Thymus (tissue), 11 donors: ENCODE results near the gene CLNK. TPM values are rescaled to one million over a fixed set of nuclear protein-coding genes. Genes with fewer than 3 reads are reported as not detected.

Experiments used
- DNase-seq, 9 donors: peaks; one replicate each; pipeline ENCODE4 v3.0.0-alpha.2; 2013; ENCODE audit warnings: low spot score in 9 of 9, low read depth in 6 of 9, missing footprints in 1 of 9
- H3K27ac ChIP-seq, 2 donors: one replicate each; pipeline ENCODE4 v1.5.1; 2013; ENCODE audit warnings: control low read depth in 1 of 2, low read depth in 1 of 2, low read length in 1 of 2, mild to moderate bottlenecking in 1 of 2, moderate library complexity in 1 of 2
- H3K27me3 ChIP-seq, 2 donors: one replicate each; pipeline ENCODE4 v1.5.1; 2013; ENCODE audit warnings: low read length in 1 of 2; ENCODE audit not compliant: control insufficient read depth in 2 of 2, insufficient read depth in 1 of 2
- H3K36me3 ChIP-seq, 2 donors: one replicate each; pipeline ENCODE4 v1.5.1; 2013; ENCODE audit warnings: low read length in 1 of 2, mild to moderate bottlenecking in 1 of 2, moderate library complexity in 1 of 2; ENCODE audit not compliant: control insufficient read depth in 2 of 2, insufficient read depth in 2 of 2
- H3K4me1 ChIP-seq, 2 donors: one replicate each; pipeline ENCODE4 v1.5.1; 2013; ENCODE audit warnings: low read length in 2 of 2; ENCODE audit not compliant: control insufficient read depth in 2 of 2, insufficient read depth in 2 of 2
- H3K4me3 ChIP-seq, 2 donors: one replicate each; pipeline ENCODE4 v1.5.1; 2013; ENCODE audit warnings: low read length in 2 of 2, control low read depth in 1 of 2, mild to moderate bottlenecking in 1 of 2
- H3K9me3 ChIP-seq, 2 donors: one replicate each; pipeline ENCODE4 v1.5.1; 2013; ENCODE audit warnings: low read length in 1 of 2, mild to moderate bottlenecking in 1 of 2; ENCODE audit not compliant: control insufficient read depth in 2 of 2, insufficient read depth in 1 of 2
- WGBS: extraction: QIAGEN DNeasy Blood & Tissue Kit; methylation state at CpG from one replicate; pipeline ENCODE4 v1.1.7; 2013; 5-methylcytosine and 5-hydroxymethylcytosine counted together
- polyA plus RNA-seq: library from polyadenylated mRNA; stranded (reverse); fragments of 200-250 nt; gene quantifications from one replicate; pipeline ENCODE4 v1.2.3, GENCODE V29; 2013
- total RNA-seq: library from RNA; stranded (reverse); fragments of 120-200 nt; gene quantifications from one replicate; pipeline ENCODE4 v1.2.4, GENCODE V29; 2013
- donor health status: healthy.

The CLNK gene
- total and polyA plus RNA-seq, 2 donors, result 1.9 to 2.6 TPM

DNA sequence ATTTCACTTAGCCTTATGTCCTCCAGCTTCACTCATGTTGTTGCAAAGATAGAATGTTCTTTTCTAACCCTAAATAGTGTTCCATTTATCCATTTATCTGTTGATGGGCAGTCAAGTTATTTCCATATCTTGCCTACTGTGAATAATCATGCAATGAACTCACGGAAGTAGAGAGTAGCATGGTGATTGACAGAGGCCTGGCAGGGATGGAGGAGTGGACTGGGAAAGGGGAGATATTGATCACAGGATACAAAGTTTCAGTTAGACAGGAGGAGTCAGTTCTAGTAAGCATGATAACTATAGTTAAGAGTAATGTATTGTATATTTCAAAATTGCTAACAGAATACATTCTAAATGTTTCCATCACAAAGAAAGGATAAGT is 10.3 kb upstream of the CLNK start:
- Histone ChIP-seq H3K9me3 (peaks cover 0 to 4% of the 10 kb centered on the region in 2 donors), H3K4me1 (peaks cover 0 to 9% of the 10 kb centered on the region in 2 donors), H3K36me3 (peaks cover 0 to 3% of the 10 kb centered on the region in 2 donors), H3K27ac (no peak overlapping the region), H3K27me3 (no peaks in the 10 kb centered on the region), H3K4me3 (no peak overlapping the region)
- no peak for DNase-seq
- WGBS, result 95% methylated on average over 1 of the region's 1 CpG

GRCh38 chr4:10694151-10694827 is 9.7 kb upstream of the CLNK start:
- Histone ChIP-seq H3K9me3 (peaks cover 0 to 4% of the 10 kb centered on the region in 2 donors), H3K36me3 (peaks cover 0 to 3% of the 10 kb centered on the region in 2 donors), H3K4me3 (no peak overlapping the region), H3K27me3 (no peaks in the 10 kb centered on the region), H3K4me1 (peaks cover 2 to 12% of the 10 kb centered on the region in 2 donors), H3K27ac (no peak overlapping the region)
- 96% methylated on average over 6 of the region's 6 CpGs for WGBS
- no peak for DNase-seq

DNA sequence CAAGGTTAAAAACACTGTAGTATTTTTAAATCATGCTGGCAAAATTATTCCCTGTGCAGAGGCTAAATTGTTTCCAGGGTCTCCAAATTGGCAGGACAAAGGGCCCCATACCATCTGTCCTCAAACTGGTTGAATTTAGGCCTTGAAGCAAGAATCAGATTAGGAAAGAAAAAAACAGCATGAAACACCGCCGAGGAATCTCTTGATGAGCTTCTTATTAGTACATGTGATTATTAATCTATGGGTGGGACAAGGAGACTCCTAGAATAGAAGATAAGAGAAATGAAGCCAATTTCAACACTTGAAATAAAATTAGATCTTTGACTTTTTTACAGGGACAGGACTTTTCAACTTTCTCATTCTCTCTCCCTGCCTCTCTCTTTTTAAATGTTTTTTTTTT is 7.1 kb upstream of the CLNK start:
- Histone ChIP-seq H3K27me3 (no peaks in the 10 kb centered on the region), H3K4me3 (no peak overlapping the region), H3K27ac (no peak overlapping the region), H3K4me1 (peaks cover 7 to 12% of the 10 kb centered on the region in 2 donors), H3K9me3 (no peaks in the 10 kb centered on the region), H3K36me3 (no peaks in the 10 kb centered on the region)
- DNase-seq, result no peak
- 97% methylated on average over 2 of the region's 2 CpGs for WGBS

DNA sequence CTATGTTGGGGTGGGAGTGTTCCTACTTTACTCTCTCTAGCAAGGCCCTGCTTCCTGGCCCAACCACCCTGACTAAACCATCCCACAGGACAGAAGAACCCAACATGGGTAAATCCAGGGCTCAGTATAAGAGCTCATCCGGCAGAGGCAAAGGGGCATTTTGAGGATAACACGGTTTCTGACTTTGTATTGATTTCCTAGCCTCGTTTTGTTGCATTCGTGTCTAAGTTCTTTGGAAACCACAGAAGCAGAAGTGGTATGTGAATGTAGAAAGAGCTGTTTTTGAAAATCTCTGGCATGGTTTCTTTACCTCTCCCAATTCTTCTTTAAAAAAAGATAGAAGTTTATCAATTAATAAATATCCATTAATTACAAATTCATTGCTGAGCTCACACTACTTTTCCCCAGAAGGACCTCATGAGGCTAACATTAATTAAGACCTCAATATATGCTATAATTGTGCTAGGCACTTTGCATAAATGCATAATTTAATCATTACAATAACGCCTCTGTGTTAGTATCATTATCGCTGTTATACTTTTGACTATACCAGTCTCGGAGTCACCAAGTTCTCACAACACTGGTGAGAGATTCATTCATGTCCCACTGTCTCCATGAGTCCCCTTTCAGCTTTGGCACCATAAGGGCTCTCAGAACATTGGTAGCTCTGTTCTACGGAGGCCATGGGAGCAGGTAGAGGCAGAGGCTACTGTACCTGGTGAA is 5.8 kb upstream of the CLNK start:
- Histone ChIP-seq H3K4me3 (no peak overlapping the region), H3K4me1 (peaks cover 7 to 14% of the 10 kb centered on the region in 2 donors), H3K27ac (no peak overlapping the region), H3K27me3 (no peaks in the 10 kb centered on the region), H3K36me3 (no peaks in the 10 kb centered on the region), H3K9me3 (no peaks in the 10 kb centered on the region)
- DNase-seq, result no peak
- 64% methylated on average over 8 of the region's 8 CpGs for WGBS

GRCh38 chr4:10688846-10689245 is 4.3 kb upstream of the CLNK start:
- H3K36me3 ChIP-seq, result no peaks in the 10 kb centered on the region
- DNase-seq, result no peak
- no peaks in the 10 kb centered on the region for H3K9me3 ChIP-seq
- no peak overlapping the region for H3K4me3 ChIP-seq
- WGBS, result 35% methylated on average over 6 of the region's 6 CpGs
- peak overlapping the region in 1 of 2 donors; percentile 9 for H3K27ac ChIP-seq
- H3K4me1 ChIP-seq, result peaks cover 7 to 19% of the 10 kb centered on the region in 2 donors
- no peaks in the 10 kb centered on the region for H3K27me3 ChIP-seq

DNA sequence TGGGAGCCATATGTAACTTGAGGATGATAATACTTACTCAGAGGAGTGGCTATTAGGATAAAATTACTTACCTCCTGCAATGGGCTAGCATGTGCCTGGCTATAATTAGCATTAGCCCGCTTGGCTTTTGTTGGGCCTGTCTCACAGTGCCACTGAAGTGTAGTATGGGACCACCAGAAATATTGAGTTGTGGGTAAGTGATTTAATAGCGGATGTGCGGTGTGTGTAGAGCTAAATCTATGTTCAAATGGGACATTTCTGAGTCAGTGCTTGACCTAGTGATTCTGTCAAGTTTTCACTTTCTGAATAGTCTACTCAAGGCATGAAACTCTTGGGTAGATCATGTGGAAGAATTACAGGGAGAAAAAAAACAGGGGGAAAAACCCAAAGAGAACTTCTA is 3.5 kb upstream of the CLNK start:
- WGBS, result 98% methylated on average over 3 of the region's 3 CpGs
- Histone ChIP-seq H3K4me3 (no peak overlapping the region), H3K4me1 (peaks cover 7 to 19% of the 10 kb centered on the region in 2 donors), H3K27ac (no peak overlapping the region), H3K27me3 (no peaks in the 10 kb centered on the region), H3K36me3 (no peaks in the 10 kb centered on the region), H3K9me3 (no peaks in the 10 kb centered on the region)
- no peak for DNase-seq

GRCh38 chr4:10687526-10687925 is 3.0 kb upstream of the CLNK start:
- Histone ChIP-seq H3K9me3 (no peaks in the 10 kb centered on the region), H3K4me3 (no peak overlapping the region), H3K27ac (no peak overlapping the region), H3K27me3 (no peaks in the 10 kb centered on the region), H3K36me3 (no peaks in the 10 kb centered on the region), H3K4me1 (peaks cover 7 to 19% of the 10 kb centered on the region in 2 donors)
- WGBS, result 90% methylated on average over 5 of the region's 5 CpGs
- DNase-seq, result no peak

- WGBS, result 95% methylated on average over 3 of the region's 3 CpGs
- H3K27me3 ChIP-seq, result no peaks in the 10 kb centered on the region
- no peak overlapping the region for H3K27ac ChIP-seq
- H3K4me3 ChIP-seq, result no peak overlapping the region
- no peaks in the 10 kb centered on the region for H3K9me3 ChIP-seq
- peaks cover 0 to 13% of the 10 kb centered on the region in 2 donors for H3K4me1 ChIP-seq
- no peak for DNase-seq
- H3K36me3 ChIP-seq, result no peaks in the 10 kb centered on the region
These were observed 2.2 kb downstream of the CLNK start for GRCh38 chr4:10682397-10682796.

GRCh38 chr4:10677796-10678497 is 6.6 kb downstream of the CLNK start:
- WGBS, result 87% methylated on average over 5 of the region's 5 CpGs
- no peak overlapping the region for H3K4me3 ChIP-seq
- H3K4me1 ChIP-seq, result peaks cover 0 to 4% of the 10 kb centered on the region in 2 donors
- H3K9me3 ChIP-seq, result no peaks in the 10 kb centered on the region
- DNase-seq, result no peak
- no peaks in the 10 kb centered on the region for H3K36me3 ChIP-seq
- no peak overlapping the region for H3K27ac ChIP-seq
- no peaks in the 10 kb centered on the region for H3K27me3 ChIP-seq
